ENCODE results near the gene GPR82. TPM values are rescaled to one million over a fixed set of nuclear protein-coding genes. Genes with fewer than 3 reads are reported as not detected.

Gene GPR82
- total and polyA plus RNA-seq, 2 of the 8 experiments (the other 6 are each of a cell fraction or from before 2014, with no cell fraction given), result not detected

DNA sequence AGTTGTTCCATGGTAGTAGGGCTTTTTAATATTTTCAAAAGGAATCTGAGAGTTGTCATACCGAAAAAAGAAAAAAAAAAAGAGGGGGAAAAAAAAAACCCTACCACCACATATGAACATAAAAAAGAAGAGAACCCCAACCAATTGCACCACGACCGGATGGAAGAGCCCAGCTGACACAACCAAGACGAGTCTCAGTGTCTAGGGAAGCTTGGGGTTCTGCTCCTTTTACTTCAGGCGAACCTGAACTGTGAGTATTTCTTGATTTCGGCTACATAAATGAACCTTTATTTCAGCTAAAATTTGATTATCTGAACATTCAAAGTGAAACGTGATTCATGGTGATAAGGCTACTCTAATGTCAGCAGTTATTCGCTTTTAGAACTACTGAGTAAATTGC, 35.1 kb upstream of the GPR82 start, which contains the start of gene GPR34:
Gene GPR34 (plus strand): TSS at position 139 of the 400 bp plus-strand sequence. CDS start 6,661 bp downstream, outside the sequence.
- Histone ChIP-seq H2BK15ac (ENCODE audit: low read length) (no peak within 1 kb of the TSS), H2BK12ac (ENCODE audit: low read depth, low read length) (no peak within 1 kb of the TSS), H3K9me3 (ENCODE audit: insufficient read depth in 2 of 2, low read depth in 1 of 2, low read length in 1 of 2) (no peaks in the 10 kb centered on the region), H4K8ac (ENCODE audit: extremely low read depth, insufficient read depth, low read length) (no peak within 1 kb of the TSS), H3K27ac (ENCODE audit: low read depth, low read length) (no peak within 1 kb of the TSS), H3K79me2 (ENCODE audit: control insufficient read depth in 1 of 2, insufficient read depth in 2 of 2, low read length in 2 of 2) (no peaks in the 10 kb centered on the region), H3K36me3 (ENCODE audit: control insufficient read depth in 2 of 4, insufficient read depth in 4 of 4, low read length in 3 of 4) (no peaks in the 10 kb centered on the region), H3K9ac (replicated peaks in 1 of 4; ENCODE audit: extremely low read depth in 1 of 4, low read depth in 3 of 4, low read length in 3 of 4) (no peak within 1 kb of the TSS), H2AK5ac (ENCODE audit: low read depth, low read length) (no peak within 1 kb of the TSS), H3K79me1 (ENCODE audit: low read depth, low read length) (no peaks in the 10 kb centered on the region), H4K5ac (ENCODE audit: insufficient read length, low read depth, low read length) (no peak within 1 kb of the TSS), H3K27me3 (replicated peaks in 1 of 4; ENCODE audit: control insufficient read depth in 3 of 4, extremely low read depth in 1 of 4, insufficient read depth in 3 of 4, low read length in 3 of 4) (no peaks in the 10 kb centered on the region), H4K91ac (replicated peaks; ENCODE audit: insufficient read length, low read length) (no peak within 1 kb of the TSS), H3K4ac (replicated peaks; ENCODE audit: insufficient read length, low read depth, low read length) (no peak within 1 kb of the TSS), H3K23me2 (ENCODE audit: low read depth, low read length) (no peaks in the 10 kb centered on the region), H3K23ac (ENCODE audit: insufficient read length) (no peak within 1 kb of the TSS), H3K4me2 (ENCODE audit: insufficient read depth in 1 of 2, low read depth in 2 of 2, low read length in 2 of 2) (no peak within 1 kb of the TSS), H2BK20ac (ENCODE audit: low read length) (no peak within 1 kb of the TSS), H3K4me3 (ENCODE audit: extremely low read depth in 1 of 4, insufficient read depth in 2 of 4, low read depth in 3 of 4, low read length in 4 of 4) (no peak within 1 kb of the TSS), H3K56ac (replicated peaks; ENCODE audit: insufficient read length, low read depth, low read length) (no peak within 1 kb of the TSS), H3K4me1 (replicated peaks in 1 of 4; ENCODE audit: control insufficient read depth in 3 of 4, insufficient read depth in 4 of 4, low read length in 3 of 4) (no peaks in the 10 kb centered on the region), H2AFZ (ENCODE audit: low read length) (no peak within 1 kb of the TSS), H2BK5ac (ENCODE audit: low read depth, low read length) (no peak within 1 kb of the TSS), H4K20me1 (replicated peaks in 1 of 2; ENCODE audit: control insufficient read depth in 1 of 2, insufficient read depth in 2 of 2, low read length in 2 of 2) (no peaks in the 10 kb centered on the region), H2BK120ac (replicated peaks; ENCODE audit: low read depth, low read length) (no peak within 1 kb of the TSS), H3K14ac (ENCODE audit: insufficient read length) (no peak within 1 kb of the TSS), H3K18ac (ENCODE audit: extremely low read depth, low read length) (no peak within 1 kb of the TSS)
- POLR2A ChIA-PET (ENCODE audit: partially characterized antibody), result interaction anchor here (0.7 kb wide), 1 partner anchor 29 kb away, joined by 3 read pairs; no protein-coding TSS in a partner anchor
- TF ChIP-seq SP2 (IDR thresholded peaks at IDR 0.05; ENCODE audit: low read length) (no peak), CTBP2 (IDR thresholded peaks at IDR 0.05; ENCODE audit: borderline replicate concordance, insufficient read depth, insufficient read length, low read length) (no peak), POU5F1 (IDR thresholded peaks at IDR 0.05; ENCODE audit: low read depth, low read length) (no peak), MAFK (IDR thresholded peaks at IDR 0.05; ENCODE audit: low read depth, low read length) (no peak), TCF12 (IDR thresholded peaks at IDR 0.05; ENCODE audit: low read depth, low read length) (no peak), SIX5 (IDR thresholded peaks at IDR 0.05; ENCODE audit: low read depth, low read length) (no peak), RAD21 (IDR thresholded peaks at IDR 0.05 in 1 of 2, conservative IDR thresholded peaks at IDR 0.05 in 1 of 2; ENCODE audit: low read depth in 2 of 2, low read length in 2 of 2) (no peak), SIN3A (conservative IDR thresholded peaks at IDR 0.05 in 1 of 2, IDR thresholded peaks at IDR 0.05 in 1 of 2; ENCODE audit: low read depth in 1 of 2, low read length in 2 of 2) (no peak)
- FAIRE-seq, result peak; percentile 28
- 77% methylated on average over 7 of the region's 8 CpGs; no CpG with 5 or more reads in 1 of the 2 experiments for WGBS, 2 experiments (ENCODE audit: extremely low coverage in 1 of 2, insufficient coverage in 1 of 2, insufficient read length in 1 of 2, insufficient replicate concordance in 2 of 2, low coverage in 1 of 2, low lambda C conversion rate in 2 of 2, missing lambda C conversion rate in 1 of 2)
- CTCF ChIA-PET (ENCODE audit: partially characterized antibody), result interaction anchor here (0.6 to 0.7 kb wide), 2 partner anchors 8 to 91 kb away, joined by 3 read pairs; no protein-coding TSS in a partner anchor
- no peak for DNase-seq (ENCODE audit: low read depth in 1 of 2, low spot score in 2 of 2)

Data from H1 (cell line).